GM12873 (cell line): Measurements from ENCODE around the gene CCAR1.

Experiments
- CTCF ChIP-seq: IDR thresholded peaks from 2 replicates; pipeline ENCODE4 v1.5.1; 2012; ENCODE audit warnings: low read depth, mild to moderate bottlenecking, moderate library complexity, low read length, control low read depth; ENCODE audit not compliant: insufficient read depth; ENCODE audit errors: missing control alignments

The CCAR1 gene

GRCh38 chr10:68752711-68753350 is 31.8 kb downstream of the CCAR1 start:
- TF ChIP-seq CTCF, result no peak

- TF ChIP-seq CTCF, result no peak
Observed at GRCh38 chr10:68756246-68756645, 35.2 kb downstream of the CCAR1 start.

- no peak for TF ChIP-seq CTCF
Observed at GRCh38 chr10:68756766-68757165, 35.7 kb downstream of the CCAR1 start.

GRCh38 chr10:68759223-68759863 is 38.3 kb downstream of the CCAR1 start:
- no peak for TF ChIP-seq CTCF

GRCh38 chr10:68759967-68760366 is 38.9 kb downstream of the CCAR1 start:
- no peak for TF ChIP-seq CTCF

GRCh38 chr10:68781613-68782574 is 60.9 kb downstream of the CCAR1 start:
- TF ChIP-seq CTCF, result no peak

GRCh38 chr10:68784476-68784875 is 63.4 kb downstream of the CCAR1 start:
- no peak for TF ChIP-seq CTCF
